ENCODE data around the gene PROKR1.
"Not testable (repeated sequence)": the region's sequence is repeated elsewhere in the genome, so short reads cannot be mapped to it uniquely, and the experiment has no call there.

PROKR1 gene

DNA sequence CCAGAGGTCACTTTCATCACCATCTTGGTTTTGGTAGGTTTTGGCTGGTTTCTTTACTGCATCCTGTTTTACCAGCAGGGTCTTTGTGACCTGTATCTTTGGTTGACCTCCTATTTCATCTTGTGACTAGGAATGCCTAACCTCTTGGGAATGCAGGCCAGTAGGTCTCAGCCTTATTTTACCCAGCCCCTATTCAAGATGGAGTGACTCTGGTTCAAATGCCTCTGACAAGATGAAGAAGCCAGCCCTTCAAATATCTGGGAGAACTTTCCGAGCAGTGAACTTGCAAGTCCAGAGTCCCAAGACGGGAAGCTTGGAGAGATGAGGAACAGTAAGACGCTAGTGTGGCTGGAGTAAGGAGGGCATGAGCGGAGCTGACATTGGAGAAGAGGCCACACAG lies 28.6 kb downstream of the PROKR1 start:
- DNase-seq (ENCODE audit: insufficient read length, low spot score) (no peak), FAIRE-seq (no peak)
- no peak for TF ChIP-seq POLR2A (IDR thresholded peaks at IDR 0.05; ENCODE audit: low read depth, low read length)

DNA sequence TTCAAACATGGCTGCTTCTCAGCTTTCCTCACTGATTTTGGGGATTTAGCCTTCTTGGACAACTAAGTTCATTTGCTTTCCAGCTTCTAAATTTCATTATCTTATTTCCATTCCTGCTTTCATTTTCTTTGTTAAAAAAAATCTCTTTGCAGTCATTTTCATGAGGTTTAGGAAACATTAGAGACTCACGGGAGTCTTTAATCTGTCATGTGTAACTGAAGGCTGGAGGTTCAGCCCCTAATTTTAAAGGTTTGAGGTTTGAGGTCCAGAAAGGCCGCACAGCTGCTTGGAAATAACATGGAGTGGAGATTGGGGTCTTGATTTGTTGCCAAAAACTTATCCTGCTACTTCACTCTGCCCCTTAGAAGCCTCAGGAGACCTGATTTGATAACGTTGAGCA lies 30.3 kb downstream of the PROKR1 start:
- TF ChIP-seq POLR2A (IDR thresholded peaks at IDR 0.05; ENCODE audit: low read depth, low read length), result no peak
- no peak for FAIRE-seq
- no peak for DNase-seq (ENCODE audit: insufficient read length, low spot score)

DNA sequence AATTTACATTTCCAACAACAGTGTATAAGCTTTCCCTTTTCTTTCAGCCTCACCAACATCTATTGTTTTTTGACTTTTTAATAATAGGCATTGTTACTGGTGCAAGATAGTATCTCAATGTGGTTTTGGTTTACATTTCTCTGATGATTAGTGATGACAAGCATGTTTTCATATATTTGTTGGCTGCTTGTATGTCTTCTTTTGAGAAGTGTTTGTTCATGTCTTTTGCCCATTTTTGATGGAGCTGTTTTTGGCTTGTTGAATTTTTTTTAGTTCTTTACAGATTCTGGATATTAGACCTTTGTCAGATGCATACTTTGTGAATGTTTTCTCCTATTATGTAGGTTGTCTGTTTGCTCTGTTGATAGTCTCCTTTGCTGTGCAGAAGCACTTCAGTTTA lies 32.1 kb downstream of the PROKR1 start:
- no peak for DNase-seq (ENCODE audit: insufficient read length, low spot score)
- no peak for FAIRE-seq
- TF ChIP-seq POLR2A (IDR thresholded peaks at IDR 0.05; ENCODE audit: low read depth, low read length), result no peak

DNA sequence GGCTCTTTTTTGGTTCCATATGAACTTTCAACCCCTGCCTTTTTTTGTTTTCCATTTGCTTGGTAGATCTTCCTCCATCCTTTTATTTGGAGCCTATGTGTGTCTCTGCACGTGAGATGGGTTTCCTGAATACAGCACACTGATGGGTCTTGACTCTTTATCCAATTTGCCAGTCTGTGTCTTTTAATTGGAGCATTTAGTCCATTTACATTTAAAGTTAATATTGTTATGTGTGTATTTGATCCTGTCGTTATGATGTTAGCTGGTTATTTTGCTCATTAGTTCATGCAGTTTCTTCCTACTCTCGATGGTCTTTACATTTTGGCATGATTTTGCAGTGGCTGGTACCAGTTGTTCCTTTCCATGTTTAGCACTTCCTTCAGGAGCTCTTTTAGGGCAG lies 34.5 kb downstream of the PROKR1 start:
- not testable (repeated sequence) for FAIRE-seq; DNase-seq (ENCODE audit: insufficient read length, low spot score)

DNA sequence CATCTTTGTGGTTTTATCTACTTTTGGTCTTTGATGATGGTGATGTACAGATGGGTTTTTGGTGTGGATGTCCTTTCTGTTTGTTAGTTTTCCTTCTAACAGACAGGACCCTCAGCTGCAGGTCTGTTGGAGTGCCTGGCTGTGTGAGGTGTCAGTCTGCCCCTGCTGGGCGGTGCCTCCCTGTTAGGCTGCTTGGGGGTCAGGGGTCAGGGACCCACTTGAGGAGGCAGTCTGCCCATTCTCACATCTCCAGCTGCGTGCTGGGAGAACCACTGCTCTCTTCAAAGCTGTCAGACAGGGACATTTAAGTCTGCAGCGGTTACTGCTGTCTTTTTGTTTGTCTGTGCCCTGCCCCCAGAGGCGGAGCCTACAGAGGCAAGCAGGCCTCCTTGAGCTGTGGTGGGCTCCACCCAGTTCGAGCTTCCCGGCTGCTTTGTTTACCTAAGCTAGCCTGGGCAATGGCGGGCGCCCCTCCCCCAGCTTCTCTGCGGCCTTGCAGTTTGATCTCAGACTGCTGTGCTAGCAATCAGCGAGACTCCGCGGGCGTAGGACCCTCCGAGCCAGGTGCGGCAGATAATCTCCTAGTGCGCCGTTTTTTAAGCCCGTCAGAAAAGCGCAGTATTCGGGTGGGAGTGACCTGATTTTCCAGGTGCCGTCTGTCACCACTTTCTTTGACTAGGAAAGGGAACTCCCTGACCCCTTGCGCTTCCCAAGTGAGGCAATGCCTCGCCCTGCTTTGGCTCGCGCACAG lies 36.0 kb downstream of the PROKR1 start:
- not testable (repeated sequence) for DNase-seq (ENCODE audit: insufficient read length, low spot score); FAIRE-seq

DNA sequence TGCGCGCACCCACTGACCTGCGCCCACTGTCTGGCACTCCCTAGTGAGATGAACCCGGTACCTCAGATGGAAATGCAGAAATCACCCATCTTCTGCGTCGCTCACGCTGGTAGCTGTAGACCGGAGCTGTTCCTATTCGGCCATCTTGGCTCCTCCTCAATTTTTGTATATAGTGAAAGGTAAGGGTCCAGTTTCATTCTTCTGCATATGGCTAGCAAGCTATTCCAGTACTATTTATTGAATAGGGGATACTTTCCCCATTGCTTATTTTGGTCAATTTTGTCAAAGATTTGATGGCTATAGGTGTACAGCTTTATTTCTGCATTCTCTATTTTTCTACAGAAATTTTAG lies 36.5 kb downstream of the PROKR1 start:
- not testable (repeated sequence) for DNase-seq (ENCODE audit: insufficient read length, low spot score)

DNA sequence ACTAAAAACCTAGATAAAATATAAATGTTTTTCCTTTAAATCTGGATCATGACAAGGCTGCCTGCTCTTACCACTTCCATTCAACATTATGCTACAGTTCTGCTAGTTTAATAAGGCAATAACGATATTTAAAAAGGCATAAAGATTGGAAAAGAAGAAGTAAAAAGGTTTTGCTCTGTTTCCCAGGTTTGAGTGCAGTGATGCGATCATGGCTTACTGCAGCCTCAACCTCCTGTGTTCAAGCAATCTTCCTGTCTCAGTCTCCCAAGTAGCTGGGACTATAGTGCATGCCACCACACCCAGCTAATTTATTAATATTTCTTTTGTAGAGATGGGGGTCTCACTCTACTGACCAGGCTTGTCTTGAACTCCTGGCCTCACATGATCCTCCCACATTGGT lies 40.8 kb downstream of the PROKR1 start:
- FAIRE-seq (no peak), DNase-seq (ENCODE audit: insufficient read length, low spot score) (no peak)
- TF ChIP-seq POLR2A (IDR thresholded peaks at IDR 0.05; ENCODE audit: low read depth, low read length), result no peak

More for the DNA sequence above, 36.5 kb downstream of the PROKR1 start:
- FAIRE-seq, result not testable (repeated sequence)

DNA sequence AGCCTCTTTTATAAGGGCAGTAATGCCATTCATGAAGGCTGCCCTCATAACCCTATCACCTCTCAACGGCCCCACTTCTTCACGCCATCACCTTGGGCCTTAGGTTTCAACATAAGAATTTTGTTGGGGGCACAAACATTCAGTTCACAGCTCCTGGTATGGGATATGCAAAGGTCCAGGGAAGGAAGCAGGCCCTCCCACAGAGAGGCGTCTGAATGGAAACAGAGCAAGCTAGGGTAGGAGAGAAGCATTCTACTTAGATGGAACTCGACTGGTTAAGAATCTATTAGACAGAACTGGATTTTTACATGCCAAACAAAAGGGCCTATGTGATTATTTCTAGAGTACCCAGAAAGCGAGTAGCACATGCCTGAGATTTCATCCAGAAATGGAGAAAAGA lies 42.8 kb downstream of the PROKR1 start:
- no peak for DNase-seq (ENCODE audit: insufficient read length, low spot score)
- TF ChIP-seq POLR2A (IDR thresholded peaks at IDR 0.05; ENCODE audit: low read depth, low read length), result no peak
- FAIRE-seq, result no peak

DNA sequence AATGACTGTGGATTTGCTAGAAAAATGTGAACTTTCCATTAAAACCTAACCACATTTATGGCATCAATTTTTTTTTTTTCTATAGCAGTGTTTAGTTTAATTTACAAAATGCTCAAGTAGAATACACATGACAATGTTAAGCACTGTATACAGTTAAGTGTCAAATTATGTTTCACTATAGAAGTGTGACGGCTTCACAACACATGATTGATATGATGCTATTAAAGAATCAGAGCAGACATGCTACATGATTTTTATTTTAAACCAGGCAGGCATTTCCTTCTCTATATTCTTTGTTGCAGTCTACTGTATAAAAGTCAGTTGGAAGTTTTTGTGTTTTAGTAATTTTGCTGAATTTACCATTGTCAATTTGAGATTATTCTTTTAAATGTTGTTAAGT lies 43.6 kb downstream of the PROKR1 start:
- FAIRE-seq (no peak), DNase-seq (ENCODE audit: insufficient read length, low spot score) (no peak)
- TF ChIP-seq POLR2A (IDR thresholded peaks at IDR 0.05; ENCODE audit: low read depth, low read length), result no peak

DNA sequence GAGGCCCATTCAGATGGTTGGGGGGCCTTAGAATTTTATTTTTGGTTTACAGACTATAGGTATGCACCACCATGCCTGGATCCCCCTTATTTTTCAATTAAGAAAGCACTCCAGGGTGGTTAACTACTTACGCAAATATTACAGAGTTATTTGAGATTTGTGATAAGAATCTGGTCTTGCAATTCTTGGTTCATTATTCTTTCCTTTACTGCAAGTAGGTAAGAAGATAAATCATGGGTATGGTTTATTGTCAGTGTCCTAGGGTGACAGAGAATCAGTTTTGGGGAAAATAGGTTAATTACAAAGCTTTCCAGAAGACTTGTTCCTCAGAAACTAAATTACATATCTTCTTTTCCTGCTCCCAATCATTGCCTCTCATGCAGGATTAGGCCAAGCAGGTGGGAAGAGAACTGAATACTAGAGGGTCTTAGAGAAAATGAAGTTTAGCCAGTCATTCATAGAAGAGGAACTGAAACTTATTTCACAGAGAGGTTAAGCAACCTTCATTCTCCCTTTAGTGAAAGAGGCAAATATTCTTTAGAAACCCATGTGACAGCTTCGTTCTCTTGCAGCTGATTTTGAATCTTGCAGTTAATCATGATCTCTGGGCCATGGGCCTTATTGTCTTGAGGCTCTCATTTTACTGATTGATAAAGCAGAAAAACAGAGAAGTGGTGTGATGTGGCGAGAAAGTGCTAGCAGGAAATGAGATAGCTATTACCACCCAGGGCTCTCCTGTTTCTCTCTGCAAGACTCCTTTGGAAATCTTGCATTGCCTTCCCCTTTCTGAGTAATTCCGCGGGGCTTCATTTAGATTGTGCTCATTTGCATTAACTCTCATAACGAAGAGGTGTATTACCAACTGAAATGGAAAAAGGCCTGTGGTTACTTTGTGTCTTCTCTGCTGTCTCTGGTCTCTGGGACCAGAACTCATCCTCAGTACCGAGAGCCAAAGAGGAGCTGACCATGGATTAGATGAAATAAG lies 46.5 kb downstream of the PROKR1 start:
- TF ChIP-seq POLR2A (IDR thresholded peaks at IDR 0.05; ENCODE audit: low read depth, low read length), result no peak
- FAIRE-seq, result no peak
- no peak for DNase-seq (ENCODE audit: insufficient read length, low spot score)

DNA sequence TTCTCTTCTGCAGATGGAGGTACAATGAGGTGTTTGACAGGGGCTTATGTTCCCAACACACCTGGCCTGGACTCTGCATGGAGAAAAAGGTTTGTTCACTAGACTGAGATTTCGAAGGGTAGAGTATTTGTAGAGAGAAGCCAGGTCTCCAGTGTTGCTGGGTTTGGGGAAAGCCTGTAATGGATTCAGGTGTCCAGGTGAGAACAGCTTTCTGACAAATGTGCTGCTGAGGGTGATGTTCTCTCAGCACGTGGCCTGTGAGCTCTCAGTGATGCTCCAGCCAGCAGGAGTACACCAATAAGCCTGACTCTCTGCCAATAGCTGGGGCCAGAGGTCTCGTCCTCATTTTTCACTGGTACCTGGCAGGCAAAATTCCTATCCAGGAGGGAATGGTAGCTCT lies 47.5 kb downstream of the PROKR1 start:
- TF ChIP-seq POLR2A (IDR thresholded peaks at IDR 0.05; ENCODE audit: low read depth, low read length), result no peak
- FAIRE-seq, result no peak
- DNase-seq (ENCODE audit: insufficient read length, low spot score), result no peak

DNA sequence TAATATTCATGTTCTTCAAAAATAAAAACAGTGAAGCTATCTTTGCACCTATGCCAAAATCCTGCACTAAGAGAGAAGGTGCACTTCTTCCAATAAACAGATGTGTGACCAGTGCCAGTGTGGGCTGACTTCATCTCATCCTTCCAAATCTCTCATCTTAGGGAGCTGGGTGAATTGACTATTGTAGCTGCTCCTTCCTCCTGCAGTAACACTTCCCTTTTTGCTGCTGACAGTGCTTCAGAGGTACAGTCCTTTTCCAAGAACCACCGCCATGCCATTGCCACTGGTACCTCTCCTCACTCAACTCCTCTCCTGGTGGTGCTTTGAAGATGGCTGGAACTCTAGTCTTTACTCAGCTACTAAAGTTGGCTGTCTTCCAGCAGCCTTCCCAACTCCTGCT lies 49.1 kb downstream of the PROKR1 start:
- TF ChIP-seq POLR2A (IDR thresholded peaks at IDR 0.05; ENCODE audit: low read depth, low read length), result no peak
- no peak for DNase-seq (ENCODE audit: insufficient read length, low spot score)
- no peak for FAIRE-seq

DNA sequence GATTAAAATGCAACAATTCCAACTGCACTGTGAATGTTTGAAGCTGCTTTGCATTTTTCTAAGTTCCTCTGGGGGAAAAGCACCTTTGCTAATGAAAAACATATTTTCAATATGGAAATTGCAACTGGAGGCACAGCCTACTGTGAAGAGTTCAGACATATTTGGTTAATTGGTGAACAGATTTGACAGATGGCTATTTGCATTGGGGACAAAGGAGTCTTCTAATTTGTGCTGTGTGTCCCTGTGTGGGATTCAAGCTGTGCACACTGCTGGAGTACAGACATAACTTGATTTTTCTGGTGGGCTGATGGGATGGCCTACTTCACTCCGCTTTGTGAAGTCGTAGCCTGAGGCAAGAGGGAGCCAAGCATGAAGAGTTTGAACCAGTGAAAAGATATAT lies 50.6 kb downstream of the PROKR1 start:
- FAIRE-seq (no peak), DNase-seq (ENCODE audit: insufficient read length, low spot score) (no peak)
- TF ChIP-seq POLR2A (IDR thresholded peaks at IDR 0.05; ENCODE audit: low read depth, low read length), result no peak

DNA sequence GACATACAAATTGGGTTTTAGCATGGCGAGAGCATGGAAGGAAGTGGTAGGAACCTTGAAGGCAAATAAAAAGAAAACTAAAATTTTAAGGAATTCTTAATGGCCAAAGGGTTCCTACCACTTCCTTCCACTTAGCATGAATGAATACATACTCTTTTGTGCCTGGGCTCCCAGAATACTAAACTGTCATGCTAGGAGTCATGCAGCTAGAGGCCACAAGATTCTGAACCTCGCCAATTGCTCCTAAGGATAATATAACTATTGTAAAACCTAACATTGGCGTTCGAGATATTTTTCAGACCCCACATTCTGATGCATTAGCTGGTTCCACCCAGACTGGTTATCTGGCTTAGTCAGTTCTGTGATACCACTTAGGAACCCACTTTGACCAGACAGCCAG lies 52.6 kb downstream of the PROKR1 start:
- no peak for DNase-seq (ENCODE audit: insufficient read length, low spot score)
- no peak for FAIRE-seq
- no peak for TF ChIP-seq POLR2A (IDR thresholded peaks at IDR 0.05; ENCODE audit: low read depth, low read length)

DNA sequence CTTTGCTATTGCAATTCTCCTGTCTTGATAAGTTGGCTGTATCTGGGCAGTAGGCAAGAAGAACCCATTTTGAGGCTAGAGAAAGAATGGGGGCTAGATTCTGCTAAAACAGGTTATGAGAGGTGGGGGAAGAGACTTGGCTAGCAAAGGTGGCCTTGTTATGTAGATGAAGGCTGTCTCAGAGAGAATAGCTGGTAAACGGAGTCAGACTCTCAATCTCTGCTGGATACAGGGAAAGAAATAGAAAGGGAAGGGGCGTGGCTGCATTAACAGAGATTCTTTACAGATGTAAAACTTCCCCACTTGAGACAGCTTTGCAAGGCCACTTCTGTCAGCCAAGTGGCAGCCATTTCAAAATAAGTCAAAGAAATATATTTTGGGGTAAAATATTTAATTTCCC lies 53.2 kb downstream of the PROKR1 start:
- no peak for DNase-seq (ENCODE audit: insufficient read length, low spot score)
- FAIRE-seq, result no peak
- TF ChIP-seq POLR2A (IDR thresholded peaks at IDR 0.05; ENCODE audit: low read depth, low read length), result no peak

Measured in H54 (cell line).